Measurements from ENCODE around the gene LRRC9.
A peak's percentile ranks its signal among the peaks of the same experiment; 100 is the strongest.

LRRC9 gene

DNA sequence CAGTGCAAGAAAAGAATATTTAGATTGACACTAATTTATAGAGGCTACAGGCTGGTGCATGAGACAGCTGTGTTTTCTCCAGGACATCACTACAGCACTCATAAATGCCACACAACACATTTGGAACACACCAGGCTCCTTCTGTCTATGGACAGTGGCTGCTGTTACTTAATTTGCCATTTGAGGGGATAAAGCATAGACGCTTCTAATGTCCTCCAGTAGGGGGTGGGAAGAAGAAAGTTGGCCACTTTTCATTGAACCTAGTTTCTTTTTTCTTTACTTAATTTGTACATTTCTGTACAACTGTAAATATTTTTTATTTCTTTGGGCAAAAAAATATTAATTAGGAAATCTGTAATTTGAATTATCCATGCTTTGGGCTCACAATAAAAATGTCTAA is 37.0 kb upstream of the LRRC9 start:
- H3K27me3 ChIP-seq (ENCODE audit: insufficient read depth, low read length, poor library complexity, severe bottlenecking): no peaks in the 10 kb centered on the region
- H3F3A ChIP-seq (ENCODE audit: low read depth): no peaks in the 10 kb centered on the region
- H3K36me3 ChIP-seq (ENCODE audit: insufficient read depth, low read length): no peaks in the 10 kb centered on the region
- TF ChIP-seq CTCF (conservative IDR thresholded peaks at IDR 0.05; ENCODE audit: low read length) (peak; percentile 54), EZH2phosphoT487 (IDR thresholded peaks at IDR 0.05; ENCODE audit: borderline replicate concordance) (no peak)
- no peaks in the 10 kb centered on the region for H3K9me3 ChIP-seq (ENCODE audit: insufficient read depth, low read depth, low read length)
- H3K4me2 ChIP-seq (ENCODE audit: low read depth, low read length, poor library complexity, severe bottlenecking): no peak overlapping the region
- no peak overlapping the region for H3K4me3 ChIP-seq (ENCODE audit: low read length, poor library complexity, severe bottlenecking)
- no peaks in the 10 kb centered on the region for H3K4me1 ChIP-seq (ENCODE audit: insufficient read depth, low read length, poor library complexity, severe bottlenecking)
- H2AFZ ChIP-seq (ENCODE audit: low read length): no peak overlapping the region
- no peak overlapping the region for H3K9ac ChIP-seq (ENCODE audit: low read depth, low read length, poor library complexity, severe bottlenecking)
- no peaks in the 10 kb centered on the region for H3K9me2 ChIP-seq (replicated peaks; ENCODE audit: low read depth, low read length)
- H4K20me1 ChIP-seq (ENCODE audit: insufficient read depth, low read length, poor library complexity, severe bottlenecking): no peaks in the 10 kb centered on the region
- H3K79me2 ChIP-seq (ENCODE audit: insufficient read depth, low read length): no peaks in the 10 kb centered on the region

GRCh38 chr14:59890676-59891075 is 29.3 kb upstream of the LRRC9 start:
- Histone ChIP-seq H3K79me2 (ENCODE audit: insufficient read depth, low read length) (no peaks in the 10 kb centered on the region), H4K20me1 (ENCODE audit: insufficient read depth, low read length, poor library complexity, severe bottlenecking) (no peaks in the 10 kb centered on the region), H3K36me3 (ENCODE audit: insufficient read depth, low read length) (no peaks in the 10 kb centered on the region), H3K4me2 (ENCODE audit: low read depth, low read length, poor library complexity, severe bottlenecking) (no peak overlapping the region), H3F3A (ENCODE audit: low read depth) (no peaks in the 10 kb centered on the region), H3K9me2 (replicated peaks; ENCODE audit: low read depth, low read length) (no peaks in the 10 kb centered on the region), H3K4me3 (ENCODE audit: low read length, poor library complexity, severe bottlenecking) (no peak overlapping the region), H3K27me3 (ENCODE audit: insufficient read depth, low read length, poor library complexity, severe bottlenecking) (no peaks in the 10 kb centered on the region), H2AFZ (ENCODE audit: low read length) (no peak overlapping the region), H3K9ac (ENCODE audit: low read depth, low read length, poor library complexity, severe bottlenecking) (no peak overlapping the region), H3K4me1 (ENCODE audit: insufficient read depth, low read length, poor library complexity, severe bottlenecking) (no peaks in the 10 kb centered on the region), H3K9me3 (ENCODE audit: insufficient read depth, low read depth, low read length) (no peaks in the 10 kb centered on the region)
- TF ChIP-seq CTCF (conservative IDR thresholded peaks at IDR 0.05; ENCODE audit: low read length) (no peak), EZH2phosphoT487 (IDR thresholded peaks at IDR 0.05; ENCODE audit: borderline replicate concordance) (no peak)

DNA sequence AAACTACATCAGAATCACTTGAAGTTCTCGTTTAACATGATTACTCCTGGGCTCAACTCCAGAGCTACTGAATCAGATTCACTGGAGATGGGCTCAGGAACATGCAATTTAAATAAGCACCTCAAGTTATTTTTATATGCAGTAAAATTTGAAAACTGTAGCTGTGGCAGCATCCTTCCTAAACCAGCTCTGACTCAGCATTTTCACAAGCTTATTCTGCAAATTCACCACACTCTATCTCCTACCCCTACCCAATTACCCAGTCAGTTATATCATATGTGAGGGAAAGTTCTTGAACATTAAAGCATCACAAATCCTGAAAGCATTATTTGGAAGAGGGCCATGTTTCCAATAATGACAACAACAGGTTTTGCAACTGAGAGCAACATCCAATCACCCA is 24.2 kb upstream of the LRRC9 start:
- Histone ChIP-seq H3K9me3 (ENCODE audit: insufficient read depth, low read depth, low read length) (no peaks in the 10 kb centered on the region), H2AFZ (ENCODE audit: low read length) (no peak overlapping the region), H3F3A (ENCODE audit: low read depth) (no peaks in the 10 kb centered on the region), H4K20me1 (ENCODE audit: insufficient read depth, low read length, poor library complexity, severe bottlenecking) (no peaks in the 10 kb centered on the region), H3K4me1 (ENCODE audit: insufficient read depth, low read length, poor library complexity, severe bottlenecking) (no peaks in the 10 kb centered on the region), H3K4me2 (ENCODE audit: low read depth, low read length, poor library complexity, severe bottlenecking) (no peak overlapping the region), H3K4me3 (ENCODE audit: low read length, poor library complexity, severe bottlenecking) (no peak overlapping the region), H3K27me3 (ENCODE audit: insufficient read depth, low read length, poor library complexity, severe bottlenecking) (no peaks in the 10 kb centered on the region), H3K9ac (ENCODE audit: low read depth, low read length, poor library complexity, severe bottlenecking) (no peak overlapping the region), H3K9me2 (replicated peaks; ENCODE audit: low read depth, low read length) (no peaks in the 10 kb centered on the region), H3K79me2 (ENCODE audit: insufficient read depth, low read length) (no peaks in the 10 kb centered on the region), H3K36me3 (ENCODE audit: insufficient read depth, low read length) (no peaks in the 10 kb centered on the region)
- TF ChIP-seq CTCF (conservative IDR thresholded peaks at IDR 0.05; ENCODE audit: low read length) (no peak), EZH2phosphoT487 (IDR thresholded peaks at IDR 0.05; ENCODE audit: borderline replicate concordance) (no peak)
